ENCODE measurements around the gene RAD51B.

- TF ChIP-seq CTCF (IDR thresholded peaks at IDR 0.05) (no peak), POLR2A (IDR thresholded peaks at IDR 0.05) (no peak)
These were observed 632.3 kb downstream of the RAD51B start for GRCh38 chr14:68451696-68452373.
